Lung (tissue), 12 donors: ENCODE results near the gene AIF1. TPM values are rescaled to one million over a fixed set of nuclear protein-coding genes. Genes with fewer than 3 reads are reported as not detected.

Experiments used
- ATAC-seq: fragments of 200-7000 bp; cut with Tn5 transposase; one replicate; pipeline ENCODE4 v1.9.1; 2020; ENCODE audit warnings: moderate number of reproducible peaks; ENCODE audit not compliant: insufficient read depth, low FRiP score
- DNase-seq, 3 donors: peaks; one replicate each; pipeline ENCODE4 v3.0.0-alpha.2; 2013 to 2017
- H3K27ac ChIP-seq, 2 donors: one replicate each; pipeline ENCODE4 v1.5.1; 2013; ENCODE audit warnings: mild to moderate bottlenecking in 2 of 2, moderate library complexity in 2 of 2, control low read depth in 1 of 2, inconsistent platforms in 1 of 2, low read depth in 1 of 2, low read length in 1 of 2
- H3K27me3 ChIP-seq, 3 donors: one replicate each; pipeline ENCODE4 v1.5.1; 2013; ENCODE audit warnings: low read length in 2 of 3; ENCODE audit not compliant: control insufficient read depth in 3 of 3, insufficient read depth in 3 of 3
- H3K36me3 ChIP-seq, 4 donors: one replicate each; pipeline ENCODE4 v1.5.1; 2013; ENCODE audit warnings: low read length in 4 of 4, mild to moderate bottlenecking in 1 of 4, moderate library complexity in 1 of 4; ENCODE audit not compliant: control insufficient read depth in 4 of 4, insufficient read depth in 4 of 4
- H3K4me1 ChIP-seq, 5 donors: one replicate each; pipeline ENCODE4 v1.5.1; 2013; ENCODE audit warnings: low read length in 5 of 5, mild to moderate bottlenecking in 2 of 5, moderate library complexity in 1 of 5; ENCODE audit not compliant: control insufficient read depth in 5 of 5, insufficient read depth in 5 of 5
- H3K4me3 ChIP-seq: one replicate; pipeline ENCODE4 v1.5.1; 2013; ENCODE audit warnings: mild to moderate bottlenecking, control low read depth, moderate library complexity
- H3K9ac ChIP-seq, 2 donors: one replicate each; pipeline ENCODE4 v1.5.1; 2013; ENCODE audit warnings: low read length in 2 of 2, control low read depth in 1 of 2; ENCODE audit not compliant: insufficient read depth in 1 of 2
- H3K9me3 ChIP-seq, 4 donors: one replicate each; pipeline ENCODE4 v1.5.1; 2013; ENCODE audit warnings: low read length in 3 of 4, mild to moderate bottlenecking in 1 of 4, moderate library complexity in 1 of 4; ENCODE audit not compliant: control insufficient read depth in 4 of 4, insufficient read depth in 3 of 4
- WGBS, 2 donors: extraction: QIAGEN DNeasy Blood & Tissue Kit; methylation state at CpG; one replicate each; pipeline ENCODE4 v1.1.7; 2013; 5-methylcytosine and 5-hydroxymethylcytosine counted together
- polyA plus RNA-seq, 2 donors: library from polyadenylated mRNA; stranded (reverse); fragments of 200-250 nt; gene quantifications; one replicate each; pipeline ENCODE4 v1.2.1, GENCODE V29; 2013
- total RNA-seq, 2 donors: library from RNA; depleted of rRNA in 1 of 2; stranded (reverse); fragments of >200 nt in 1 of 2; gene quantifications; one replicate each; pipeline ENCODE4 v1.2.1, GENCODE V29; 2014 to 2021
- TF ChIP-seq, protein P1 (sequence below): IDR thresholded peaks from 2 replicates; pipeline ENCODE4 v1.5.1; 2012; ENCODE audit warnings: mild to moderate bottlenecking; ENCODE audit errors: control extremely low read depth, extremely low read depth
- donor health status: control.
- donor health status: control.
- donor health status: Bipolar disorder and iron deficiency.
- donor health status: healthy.
- donor health status: DM: yes; HTN: yes; CAD: no.

AIF1 gene
- total and polyA plus RNA-seq, 4 donors, result 38.7 to 345 (median 88.0) TPM

GRCh38 chr6:31576897-31577578 lies 38.0 kb upstream of the AIF1 start:
- ATAC-seq (no peak), DNase-seq (no peak)
- H3K9me3 ChIP-seq, result no peaks in the 10 kb centered on the region
- no peak overlapping the region for H3K27ac ChIP-seq
- H3K4me3 ChIP-seq, result no peak overlapping the region
- peaks cover 0 to 4% (median 0%) of the 10 kb centered on the region in 3 donors for H3K27me3 ChIP-seq
- TF ChIP-seq, protein P1, sequence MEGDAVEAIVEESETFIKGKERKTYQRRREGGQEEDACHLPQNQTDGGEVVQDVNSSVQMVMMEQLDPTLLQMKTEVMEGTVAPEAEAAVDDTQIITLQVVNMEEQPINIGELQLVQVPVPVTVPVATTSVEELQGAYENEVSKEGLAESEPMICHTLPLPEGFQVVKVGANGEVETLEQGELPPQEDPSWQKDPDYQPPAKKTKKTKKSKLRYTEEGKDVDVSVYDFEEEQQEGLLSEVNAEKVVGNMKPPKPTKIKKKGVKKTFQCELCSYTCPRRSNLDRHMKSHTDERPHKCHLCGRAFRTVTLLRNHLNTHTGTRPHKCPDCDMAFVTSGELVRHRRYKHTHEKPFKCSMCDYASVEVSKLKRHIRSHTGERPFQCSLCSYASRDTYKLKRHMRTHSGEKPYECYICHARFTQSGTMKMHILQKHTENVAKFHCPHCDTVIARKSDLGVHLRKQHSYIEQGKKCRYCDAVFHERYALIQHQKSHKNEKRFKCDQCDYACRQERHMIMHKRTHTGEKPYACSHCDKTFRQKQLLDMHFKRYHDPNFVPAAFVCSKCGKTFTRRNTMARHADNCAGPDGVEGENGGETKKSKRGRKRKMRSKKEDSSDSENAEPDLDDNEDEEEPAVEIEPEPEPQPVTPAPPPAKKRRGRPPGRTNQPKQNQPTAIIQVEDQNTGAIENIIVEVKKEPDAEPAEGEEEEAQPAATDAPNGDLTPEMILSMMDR, result no peak
- WGBS, 2 donors, result 83% methylated on average over 16 to 19 of the region's 19 CpGs
- peaks cover 2 to 8% (median 5%) of the 10 kb centered on the region in 5 donors for H3K4me1 ChIP-seq
- no peak overlapping the region for H3K9ac ChIP-seq
- no peaks in the 10 kb centered on the region for H3K36me3 ChIP-seq

- Histone ChIP-seq H3K27ac (no peak overlapping the region), H3K9ac (no peak overlapping the region), H3K36me3 (no peaks in the 10 kb centered on the region), H3K4me3 (no peak overlapping the region), H3K27me3 (peaks cover 0 to 4% (median 0%) of the 10 kb centered on the region in 3 donors), H3K9me3 (no peaks in the 10 kb centered on the region), H3K4me1 (peaks cover 2 to 9% (median 6%) of the 10 kb centered on the region in 5 donors)
- no peak for ATAC-seq
- 87 to 90% methylated on average over 3 of the region's 3 CpGs for WGBS, 2 donors
- DNase-seq, result no peak
- TF ChIP-seq, protein P1, result no peak
These were observed 37.5 kb upstream of the AIF1 start for GRCh38 chr6:31577579-31577966.

GRCh38 chr6:31578184-31579118 lies 36.6 kb upstream of the AIF1 start:
- 85 to 91% methylated on average over 12 of the region's 12 CpGs for WGBS, 2 donors
- no peaks in the 10 kb centered on the region for H3K36me3 ChIP-seq
- no peak for ATAC-seq

More at GRCh38 chr6:31578184-31579118, 36.6 kb upstream of the AIF1 start:
- Histone ChIP-seq H3K4me1 (peaks cover 2 to 9% (median 6%) of the 10 kb centered on the region in 5 donors), H3K9ac (no peak overlapping the region), H3K27ac (no peak overlapping the region), H3K9me3 (no peaks in the 10 kb centered on the region), H3K27me3 (peaks cover 0 to 6% (median 0%) of the 10 kb centered on the region in 3 donors), H3K4me3 (no peak overlapping the region)
- no peak for DNase-seq
- TF ChIP-seq, protein P1, result no peak
